Measurements from ENCODE around the gene DGKI. TPM values are rescaled to one million over a fixed set of nuclear protein-coding genes. Genes with fewer than 3 reads are reported as not detected.

The DGKI gene
- total and polyA plus RNA-seq, 12 donors: 0.12 to 4.6 (median 1.1) TPM

GRCh38 chr7:137535579-137535978 is 311.2 kb downstream of the DGKI start:
- no peak for DNase-seq
- Histone ChIP-seq H3K4me3 (no peak overlapping the region), H3K4me1 (replicated peaks in 1 of 2) (no peaks in the 10 kb centered on the region), H3K27ac (no peak overlapping the region), H3K27me3 (no peaks in the 10 kb centered on the region), H3K9me3 (replicated peaks in 1 of 3) (no peaks in the 10 kb centered on the region), H3K36me3 (replicated peaks in 1 of 2) (no peaks in the 10 kb centered on the region)
- 67 to 78% (median 68%) methylated on average over 6 of the region's 6 CpGs for WGBS, 4 donors
- intact Hi-C loops (cut with DNase I): no loop called here
- TF ChIP-seq CTCF (IDR thresholded peaks at IDR 0.05) (no peak), POLR2A (IDR thresholded peaks at IDR 0.05) (no peak)

DNA sequence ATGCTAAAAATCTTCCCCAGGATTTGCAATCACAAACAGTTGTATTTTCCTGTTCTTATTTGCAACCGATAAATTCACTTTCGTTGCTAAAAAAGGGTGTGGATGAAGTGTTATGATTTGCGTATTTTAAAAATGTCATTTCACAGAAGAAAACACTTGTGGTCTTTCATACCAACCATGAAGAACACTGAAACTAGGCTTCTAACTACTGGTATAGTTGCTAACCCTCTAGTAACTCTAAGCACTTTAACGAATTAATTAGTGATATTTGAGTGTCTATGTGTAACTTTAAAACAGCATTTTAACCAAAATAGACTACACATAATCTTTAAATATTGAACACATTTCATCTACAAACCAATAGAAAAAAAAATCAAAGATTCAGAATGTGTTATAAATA is 315.1 kb downstream of the DGKI start:
- intact Hi-C loops (cut with DNase I): no loop called here
- Histone ChIP-seq H3K9me3 (replicated peaks in 1 of 3) (no peaks in the 10 kb centered on the region), H3K36me3 (replicated peaks in 1 of 2) (no peaks in the 10 kb centered on the region), H3K27ac (no peak overlapping the region), H3K27me3 (no peaks in the 10 kb centered on the region), H3K4me1 (replicated peaks in 1 of 2) (no peaks in the 10 kb centered on the region), H3K4me3 (no peak overlapping the region)
- 85 to 88% (median 86%) methylated on average over 4 of the region's 4 CpGs for WGBS, 4 donors
- DNase-seq: no peak
- TF ChIP-seq POLR2A (IDR thresholded peaks at IDR 0.05) (no peak), CTCF (IDR thresholded peaks at IDR 0.05) (no peak)

DNA sequence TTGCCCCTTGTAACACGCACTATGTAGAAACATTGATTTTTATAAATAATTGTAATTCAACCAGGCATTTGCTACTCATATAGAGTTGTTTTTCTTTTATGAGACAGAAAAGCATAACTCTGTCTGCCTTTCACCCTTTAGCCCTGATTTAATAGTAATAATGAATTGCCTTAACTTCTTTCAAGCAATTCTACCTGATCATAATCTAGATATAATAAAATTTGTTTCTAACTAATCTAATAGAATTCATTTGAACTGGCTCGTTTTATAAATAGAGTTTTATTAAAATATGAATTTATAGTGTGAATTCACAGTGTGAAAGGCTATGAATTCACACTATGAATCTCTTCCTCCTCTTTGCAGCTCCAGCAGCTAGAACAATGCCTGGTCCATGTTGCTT is 319.1 kb downstream of the DGKI start:
- no peak for TF ChIP-seq CTCF (IDR thresholded peaks at IDR 0.05)
- no peak for TF ChIP-seq POLR2A (IDR thresholded peaks at IDR 0.05)

DNA sequence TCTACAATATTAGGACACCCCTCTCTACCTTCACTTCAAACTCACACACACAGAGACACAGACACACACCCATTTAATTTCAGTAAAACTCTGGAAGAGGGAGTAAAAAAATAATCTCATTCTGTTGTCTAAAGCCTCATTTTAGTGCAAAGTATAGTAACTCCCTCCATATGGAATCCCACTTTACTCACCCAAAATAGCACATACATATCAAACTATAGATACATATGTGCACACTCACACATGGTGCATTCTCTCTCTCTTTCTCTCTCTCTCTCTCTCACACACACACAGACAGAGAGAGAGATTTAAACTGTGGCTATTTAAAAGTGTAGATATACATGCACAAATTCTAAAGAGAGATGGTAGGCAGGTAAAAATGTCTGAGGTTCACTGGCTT is 323.6 kb downstream of the DGKI start:
- Histone ChIP-seq H3K27ac (no peak overlapping the region), H3K4me3 (no peak overlapping the region), H3K4me1 (replicated peaks in 1 of 2) (no peaks in the 10 kb centered on the region), H3K9me3 (replicated peaks in 1 of 3) (no peaks in the 10 kb centered on the region), H3K27me3 (no peaks in the 10 kb centered on the region), H3K36me3 (replicated peaks in 1 of 2) (no peaks in the 10 kb centered on the region)
- intact Hi-C loops (cut with DNase I): no loop called here
- TF ChIP-seq CTCF (IDR thresholded peaks at IDR 0.05): no peak
- TF ChIP-seq POLR2A (IDR thresholded peaks at IDR 0.05): no peak
- DNase-seq: no peak

More for the DNA sequence above, 319.1 kb downstream of the DGKI start:
- DNase-seq: no peak
- no peak overlapping the region for H3K27ac ChIP-seq
- no peak overlapping the region for H3K4me3 ChIP-seq
- 53 to 70% (median 59%) methylated on average over 2 of the region's 2 CpGs for WGBS, 4 donors
- H3K4me1 ChIP-seq (replicated peaks in 1 of 2): no peaks in the 10 kb centered on the region
- H3K27me3 ChIP-seq: no peaks in the 10 kb centered on the region
- no peaks in the 10 kb centered on the region for H3K9me3 ChIP-seq (replicated peaks in 1 of 3)
- intact Hi-C loops (cut with DNase I): no loop called here
- no peaks in the 10 kb centered on the region for H3K36me3 ChIP-seq (replicated peaks in 1 of 2)
